A673 (cell line): ENCODE results near the gene PLA2G4B. TPM values are rescaled to one million over a fixed set of nuclear protein-coding genes. Genes with fewer than 3 reads are reported as not detected.

Experiments used
- BruUV-seq: library from RNA; stranded (reverse); fragments of 400-500 nt; replicated peaks from 2 replicates; lab custom pipeline; 2021; lab: Mats Ljungman, UMichigan
- CTCF ChIA-PET: fragments of 300-600 bp; sonication (Branson Sonifier 250); formaldehyde crosslinking; loops from one replicate; lab custom pipeline; 2022; ENCODE audit warnings: antibody characterized with exemption; lab: Charles Lee
- POLR2A ChIA-PET: fragments of 300-600 bp; sonication (Branson Sonifier 250); formaldehyde crosslinking; loops from one replicate; lab custom pipeline; 2022; ENCODE audit warnings: antibody characterized with exemption; ENCODE audit not compliant: low non-redundant PET; lab: Charles Lee
- DNase-seq: peaks from one replicate; pipeline ENCODE4 v3.0.0-alpha.2; 2015; ENCODE audit warnings: low spot score
- H3K27ac ChIP-seq: fragments of 200-600 bp; sonication (generic); 2 replicates; pipeline ENCODE4 v1.5.1; 2016; ENCODE audit warnings: mixed run types, low read depth, mild to moderate bottlenecking, mixed read lengths, antibody characterized with exemption, low read length; ENCODE audit not compliant: poor library complexity, severe bottlenecking
- H3K27me3 ChIP-seq: fragments of 200-600 bp; sonication (generic); replicated peaks from 2 replicates; pipeline ENCODE4 v1.6.1; 2017; ENCODE audit warnings: mixed run types, low read depth, mild to moderate bottlenecking, mixed read lengths, antibody characterized with exemption, low read length; ENCODE audit not compliant: insufficient read depth, poor library complexity
- H3K36me3 ChIP-seq: fragments of 200-600 bp; sonication (generic); 2 replicates; pipeline ENCODE4 v1.6.1; 2016; ENCODE audit warnings: mixed run types, mild to moderate bottlenecking, mixed read lengths, antibody characterized with exemption, low read length; ENCODE audit not compliant: insufficient read depth, poor library complexity, severe bottlenecking
- H3K4me1 ChIP-seq: fragments of 200-600 bp; sonication (generic); 2 replicates; pipeline ENCODE4 v1.6.1; 2017; ENCODE audit warnings: mixed run types, mild to moderate bottlenecking, mixed read lengths, antibody characterized with exemption, low read length; ENCODE audit not compliant: insufficient read depth, poor library complexity, severe bottlenecking
- H3K4me3 ChIP-seq: fragments of 200-600 bp; sonication (generic); 2 replicates; pipeline ENCODE4 v1.5.1; 2016; ENCODE audit warnings: low read depth, mixed run types, mild to moderate bottlenecking, mixed read lengths, low read length; ENCODE audit not compliant: poor library complexity, severe bottlenecking
- H3K9me3 ChIP-seq: fragments of 200-600 bp; sonication (generic); 2 replicates; pipeline ENCODE4 v1.6.1; 2016; ENCODE audit warnings: mixed run types, low read depth, mild to moderate bottlenecking, mixed read lengths, antibody characterized with exemption, low read length; ENCODE audit not compliant: poor library complexity, severe bottlenecking
- EZH2 ChIP-seq: fragments of 200-600 bp; sonication (generic); IDR thresholded peaks from 2 replicates; pipeline ENCODE4 v1.6.1; 2017; ENCODE audit warnings: borderline replicate concordance, low read depth, mild to moderate bottlenecking, mixed read lengths, antibody characterized with exemption, low read length; ENCODE audit not compliant: poor library complexity, severe bottlenecking
- intact Hi-C: fragments of 100-400 bp; cut with micrococcal nuclease; formaldehyde crosslinking; loops from one replicate; pipeline ENCODE4 v1.10.0; 2022; ENCODE audit not compliant: unreplicated experiment
- total RNA-seq: library from RNA; stranded (reverse); gene quantifications from 2 replicates; pipeline ENCODE4 v1.2.3, GENCODE V29; 2021
- TF ChIP-seq, protein P1 (sequence below): fragments of 300-800, 200-600 bp; sonication (generic); conservative IDR thresholded peaks from 2 replicates; pipeline ENCODE4 v1.5.1; 2017; ENCODE audit warnings: low read depth, mild to moderate bottlenecking, antibody characterized with exemption, low read length, moderate library complexity, mixed read lengths

Gene PLA2G4B
- total RNA-seq, 1 experiment from 2014 or later: 7.4 TPM

DNA sequence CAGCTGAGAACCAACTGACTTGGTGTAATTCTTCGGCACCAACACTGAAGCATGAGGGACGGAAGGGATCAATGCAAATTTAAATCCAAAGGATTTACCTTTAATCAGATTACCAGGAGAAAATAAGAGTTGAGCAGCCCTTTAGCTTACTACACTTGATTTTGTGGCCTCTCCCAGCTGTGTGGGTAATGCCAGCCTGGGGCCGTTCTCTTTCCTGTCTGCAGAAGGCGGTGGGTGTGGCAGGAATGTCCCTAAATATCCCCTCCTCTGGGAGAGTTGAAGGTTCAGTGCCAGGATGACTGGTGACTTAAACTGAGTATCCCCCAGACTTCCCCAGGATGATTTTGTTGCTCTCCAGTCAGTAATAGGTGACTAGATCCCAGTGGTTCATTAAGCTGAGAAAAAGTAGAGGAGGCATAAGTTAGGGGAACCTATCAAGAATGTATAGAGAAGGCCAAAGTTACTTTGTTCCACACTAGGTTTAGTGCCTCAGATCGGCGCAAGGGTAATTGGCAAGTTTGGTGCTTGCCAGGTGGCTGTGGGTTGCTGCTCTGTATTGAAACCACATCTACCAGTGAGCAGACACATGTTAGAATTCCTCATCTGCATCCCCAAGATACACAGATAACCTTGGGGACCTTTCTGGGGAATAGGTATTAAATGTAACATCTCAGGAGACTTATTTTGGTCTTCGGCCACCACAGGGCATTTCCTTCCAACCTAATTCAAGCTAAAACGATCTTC lies 41.3 kb upstream of the PLA2G4B start:
- CTCF ChIA-PET: interaction anchor here (0.7 kb wide), 1 partner anchor 331 kb away, joined by 4 read pairs; no protein-coding TSS in a partner anchor
- Histone ChIP-seq H3K9me3 (no peaks in the 10 kb centered on the region), H3K27ac (peak overlapping the region; percentile 52), H3K36me3 (peaks cover 2% of the 10 kb centered on the region), H3K27me3 (no peaks in the 10 kb centered on the region), H3K4me1 (peaks cover 26% of the 10 kb centered on the region), H3K4me3 (no peak overlapping the region)
- POLR2A ChIA-PET: no interaction called here
- TF ChIP-seq, protein P1, sequence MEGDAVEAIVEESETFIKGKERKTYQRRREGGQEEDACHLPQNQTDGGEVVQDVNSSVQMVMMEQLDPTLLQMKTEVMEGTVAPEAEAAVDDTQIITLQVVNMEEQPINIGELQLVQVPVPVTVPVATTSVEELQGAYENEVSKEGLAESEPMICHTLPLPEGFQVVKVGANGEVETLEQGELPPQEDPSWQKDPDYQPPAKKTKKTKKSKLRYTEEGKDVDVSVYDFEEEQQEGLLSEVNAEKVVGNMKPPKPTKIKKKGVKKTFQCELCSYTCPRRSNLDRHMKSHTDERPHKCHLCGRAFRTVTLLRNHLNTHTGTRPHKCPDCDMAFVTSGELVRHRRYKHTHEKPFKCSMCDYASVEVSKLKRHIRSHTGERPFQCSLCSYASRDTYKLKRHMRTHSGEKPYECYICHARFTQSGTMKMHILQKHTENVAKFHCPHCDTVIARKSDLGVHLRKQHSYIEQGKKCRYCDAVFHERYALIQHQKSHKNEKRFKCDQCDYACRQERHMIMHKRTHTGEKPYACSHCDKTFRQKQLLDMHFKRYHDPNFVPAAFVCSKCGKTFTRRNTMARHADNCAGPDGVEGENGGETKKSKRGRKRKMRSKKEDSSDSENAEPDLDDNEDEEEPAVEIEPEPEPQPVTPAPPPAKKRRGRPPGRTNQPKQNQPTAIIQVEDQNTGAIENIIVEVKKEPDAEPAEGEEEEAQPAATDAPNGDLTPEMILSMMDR: no peak
- BruUV-seq: no TSS peak
- intact Hi-C loops: no loop called here
- DNase-seq: peak; percentile 22

DNA sequence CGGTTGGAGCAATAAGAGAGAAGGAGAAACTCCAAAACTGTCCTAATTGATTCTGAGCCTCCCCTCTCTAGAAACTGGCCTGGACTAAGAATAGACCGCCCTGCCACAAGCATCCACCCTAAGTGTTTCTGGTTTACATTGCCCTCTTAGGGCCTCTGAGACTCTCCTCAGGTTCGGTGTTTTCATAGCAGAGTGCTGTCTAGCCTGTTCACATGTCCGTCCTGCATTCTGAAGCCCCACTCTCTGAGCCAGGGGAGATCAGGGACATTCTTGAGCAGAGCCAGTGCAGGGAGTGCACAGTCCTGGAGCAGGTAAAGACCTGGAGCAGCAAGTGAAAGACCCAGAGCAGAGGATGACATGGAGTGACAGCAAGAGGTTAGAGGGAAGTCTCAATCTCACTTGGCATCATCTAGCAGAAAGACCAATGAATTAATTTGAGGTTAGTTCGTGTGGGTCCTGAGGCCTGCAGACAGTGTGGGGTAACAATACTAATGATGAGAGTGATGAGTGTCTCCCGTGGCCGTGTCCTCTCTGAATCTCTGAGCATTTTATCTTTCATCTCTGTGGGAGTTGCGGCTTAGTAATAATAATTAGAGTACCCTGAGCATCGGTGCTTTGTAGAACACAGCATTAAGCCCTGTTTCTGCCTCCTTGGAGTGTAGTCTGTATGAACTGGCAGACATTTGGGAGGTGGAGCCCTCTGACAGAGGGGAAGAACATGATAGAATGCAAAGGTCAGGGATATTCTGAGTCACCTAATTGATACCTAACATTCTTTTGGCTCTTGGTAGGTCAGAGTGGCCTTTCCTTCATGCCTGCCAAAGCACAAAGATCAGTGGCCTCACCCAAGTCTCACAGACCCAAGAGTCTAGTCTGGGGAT lies 39.8 kb upstream of the PLA2G4B start:
- peaks cover 24% of the 10 kb centered on the region for H3K4me1 ChIP-seq
- no peak overlapping the region for H3K27ac ChIP-seq
- H3K4me3 ChIP-seq: no peak overlapping the region
- no peaks in the 10 kb centered on the region for H3K9me3 ChIP-seq
- CTCF ChIA-PET: no interaction called here
- no TSS peak for BruUV-seq
- POLR2A ChIA-PET: no interaction called here
- TF ChIP-seq, protein P1: no peak
- no peak for TF ChIP-seq EZH2
- no peaks in the 10 kb centered on the region for H3K27me3 ChIP-seq
- peaks cover 2% of the 10 kb centered on the region for H3K36me3 ChIP-seq
- DNase-seq: no peak
- intact Hi-C loops: no loop called here

DNA sequence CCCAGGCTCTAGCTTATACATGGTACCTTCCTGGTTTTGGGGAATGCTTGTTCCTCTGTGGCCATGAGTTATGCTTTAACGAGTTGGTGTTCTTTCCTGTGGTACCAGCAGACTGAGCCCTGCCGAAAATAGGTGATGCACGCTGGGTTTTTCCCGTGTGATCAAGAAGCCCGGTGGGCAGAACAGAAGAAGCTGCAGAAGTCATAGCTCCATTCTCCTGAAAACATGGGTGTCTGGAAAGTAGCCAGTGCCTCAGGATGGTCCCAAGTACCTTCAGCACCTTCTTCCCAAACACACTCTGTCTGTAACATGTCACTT lies 39.2 kb upstream of the PLA2G4B start:
- intact Hi-C loops: no loop called here
- Histone ChIP-seq H3K27me3 (no peaks in the 10 kb centered on the region), H3K4me1 (peaks cover 24% of the 10 kb centered on the region), H3K9me3 (no peaks in the 10 kb centered on the region), H3K27ac (no peak overlapping the region), H3K36me3 (peaks cover 2% of the 10 kb centered on the region), H3K4me3 (no peak overlapping the region)
- no peak for TF ChIP-seq EZH2
- TF ChIP-seq, protein P1: no peak
- no peak for DNase-seq
- no TSS peak for BruUV-seq
- POLR2A ChIA-PET: no interaction called here
- CTCF ChIA-PET: no interaction called here
